GM18502 (cell line): ENCODE results near the gene CYP2W1.
A peak's percentile ranks its signal among the peaks of the same experiment; 100 is the strongest.
"Not testable (repeated sequence)": the region's sequence is repeated elsewhere in the genome, so short reads cannot be mapped to it uniquely, and the experiment has no call there.

Experiments
- ATAC-seq: cut with Tn5 transposase; IDR thresholded peaks from one replicate; pipeline ENCODE4 v1.9.1; 2021; ENCODE audit warnings: mild to moderate bottlenecking; ENCODE audit not compliant: unreplicated experiment, poor library complexity

CYP2W1 gene

DNA sequence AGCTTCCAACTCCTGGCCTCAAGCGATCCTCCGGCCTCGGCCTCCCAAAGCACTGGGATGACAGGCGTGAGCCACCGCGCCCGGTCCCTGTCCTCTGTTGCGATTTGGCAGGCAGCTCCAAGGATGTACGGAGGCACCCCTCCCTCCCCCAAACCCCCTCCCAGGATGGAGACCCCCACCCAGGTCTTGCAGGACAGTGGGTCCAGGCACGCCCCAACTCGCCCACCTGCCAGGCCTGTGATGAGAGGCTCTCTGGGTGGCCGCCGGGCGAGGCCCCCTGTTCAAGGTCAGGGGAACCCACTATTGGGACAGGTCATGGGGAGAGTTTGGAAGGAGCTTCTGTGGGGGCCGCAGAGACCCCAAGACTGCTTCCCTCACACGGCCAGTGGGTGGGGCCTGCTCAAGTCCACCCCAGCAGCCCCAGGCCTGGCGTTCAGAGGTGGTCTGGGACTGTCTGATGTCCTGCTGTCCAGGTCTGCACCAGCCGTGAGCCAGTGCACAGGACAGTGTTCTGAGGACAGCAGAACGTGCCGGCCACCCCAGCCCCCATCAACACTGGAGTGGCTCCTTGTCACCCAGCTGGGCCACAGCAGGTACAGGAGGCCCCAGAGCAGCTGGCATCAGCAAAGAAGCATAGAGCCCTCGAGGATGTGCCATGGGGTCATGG lies 31.0 kb upstream of the CYP2W1 start:
- no peak for ATAC-seq

DNA sequence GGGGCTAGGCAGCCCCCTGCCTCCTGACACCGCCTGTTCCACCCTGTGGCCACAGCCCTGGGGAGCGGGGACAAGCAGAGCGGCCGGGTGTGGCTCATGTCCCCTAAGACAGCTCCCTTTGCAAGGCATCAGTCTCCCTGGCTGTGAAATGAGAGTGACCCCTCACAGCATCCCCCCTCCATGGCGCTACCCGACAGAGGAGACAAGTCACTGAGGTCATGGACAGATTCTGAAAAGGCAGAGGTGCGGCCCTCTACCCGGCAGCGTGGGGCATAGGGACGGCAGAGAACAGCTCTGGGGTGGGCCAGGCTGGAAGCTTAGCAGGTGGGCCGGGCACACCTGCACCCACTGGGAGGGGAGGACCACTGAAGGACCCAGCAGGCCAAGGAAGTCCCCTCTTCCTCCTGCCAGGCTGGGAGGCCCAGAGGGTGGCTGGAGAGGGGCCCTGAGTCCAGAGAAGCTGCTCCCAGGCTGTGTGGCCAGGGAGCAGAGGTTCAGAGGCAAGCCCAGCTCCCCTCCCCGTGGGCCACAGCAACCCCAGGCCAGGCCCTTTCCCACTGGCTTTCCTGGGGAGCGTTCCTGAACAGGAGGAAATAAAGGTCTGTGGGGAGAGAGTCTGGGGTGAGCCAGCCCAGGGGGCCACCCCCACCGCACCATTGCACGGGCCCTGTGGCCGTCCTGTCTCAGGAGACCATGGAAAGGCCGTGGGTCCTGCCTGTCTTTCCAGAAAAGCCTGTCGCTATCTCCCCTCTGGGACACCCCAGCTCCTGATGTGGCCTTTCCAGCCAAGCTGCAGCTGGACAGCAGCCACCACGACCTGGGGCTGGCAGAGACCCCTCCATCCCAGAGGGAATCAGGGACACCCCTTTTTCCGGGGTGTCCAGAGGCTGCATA lies 30.2 kb upstream of the CYP2W1 start:
- ATAC-seq = no peak

DNA sequence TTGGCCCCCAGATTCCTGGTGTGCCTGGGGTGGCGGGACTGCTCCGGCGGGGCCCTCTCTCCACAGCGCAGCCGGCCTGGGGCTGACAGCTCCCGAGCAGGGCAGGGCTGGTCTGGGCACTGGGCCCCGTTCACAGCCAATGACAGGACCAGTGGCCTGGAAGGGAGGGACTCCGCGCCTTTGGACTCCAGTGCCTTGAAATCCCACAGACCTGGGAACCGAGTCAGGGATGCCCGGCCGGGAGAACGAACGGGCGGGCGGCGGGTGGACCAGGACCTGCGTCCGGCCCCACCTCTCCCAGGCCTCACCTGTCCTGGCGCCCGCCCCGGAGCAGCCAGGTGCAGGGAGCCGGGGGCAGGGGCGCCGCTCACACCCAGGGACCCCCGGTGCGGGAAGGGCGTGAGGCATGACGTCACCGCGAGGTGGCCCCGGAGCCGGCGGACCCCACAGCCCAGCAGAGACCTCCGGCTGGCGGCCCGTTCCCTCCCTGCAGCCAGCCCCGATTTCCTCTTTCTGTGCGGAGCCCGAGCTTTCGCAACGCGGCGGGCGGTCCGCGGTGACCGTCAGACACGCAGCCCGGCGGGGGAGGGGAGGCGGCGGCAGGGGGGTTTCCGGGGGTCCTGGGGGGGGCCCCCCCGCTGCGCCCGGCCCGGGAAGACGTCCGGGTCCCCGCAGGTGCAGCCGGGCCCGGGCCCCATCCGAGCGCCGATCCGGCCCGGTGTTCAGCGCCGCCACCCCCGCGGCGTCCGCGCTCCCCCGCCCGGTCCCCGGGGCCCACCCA lies 29.2 kb upstream of the CYP2W1 start:
- peak; percentile 22 for ATAC-seq

DNA sequence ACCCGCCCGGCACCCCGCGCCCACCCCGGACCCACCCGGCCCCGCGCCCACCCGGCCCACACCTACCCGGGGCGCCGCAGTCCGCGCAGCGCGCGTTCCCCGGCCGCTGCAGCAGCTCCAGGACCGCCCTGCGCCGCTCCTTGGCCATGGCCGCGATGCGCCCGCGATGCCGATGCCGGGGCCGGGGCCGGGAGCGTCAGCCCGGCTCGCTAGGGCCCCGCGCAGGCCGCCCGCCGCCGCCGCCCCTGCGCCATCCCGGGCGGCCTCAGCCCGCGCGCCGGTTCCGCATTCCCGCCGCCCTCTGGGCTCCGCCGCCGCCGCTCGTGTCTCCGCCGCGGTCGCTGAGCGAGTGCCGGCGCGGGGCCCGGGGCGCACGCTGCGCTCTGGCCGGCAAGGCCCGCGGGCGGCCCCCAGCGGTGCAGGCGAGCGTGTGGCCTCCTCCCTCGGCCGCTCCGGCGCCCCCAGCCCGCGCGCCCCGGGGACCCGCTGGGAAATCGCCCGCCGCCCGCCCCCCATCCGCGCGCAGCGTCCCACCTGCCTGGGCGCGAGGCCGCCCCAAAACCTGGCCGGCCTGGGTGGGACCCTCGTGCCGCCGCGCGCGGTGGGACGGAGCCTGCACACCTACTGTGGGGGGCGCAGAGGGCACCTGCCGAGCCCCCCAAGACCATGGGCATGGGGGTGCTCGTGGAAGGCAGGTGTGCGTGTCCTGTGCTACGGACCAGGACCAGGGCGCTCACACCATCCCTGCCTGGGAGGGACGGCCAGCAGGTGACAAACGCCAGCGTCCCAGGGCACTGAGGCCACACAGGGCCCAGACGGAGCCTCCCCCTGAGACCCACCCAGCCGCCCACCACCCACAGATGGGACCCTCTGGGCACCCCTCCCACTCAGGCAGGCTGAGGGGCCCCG lies 28.4 kb upstream of the CYP2W1 start, which contains the start of gene ADAP1:
Gene ADAP1 (minus strand): TSS at position 351 of the 909 bp plus-strand sequence. CDS start 203 bp downstream, at position 148.
- ATAC-seq = peak; percentile 41

DNA sequence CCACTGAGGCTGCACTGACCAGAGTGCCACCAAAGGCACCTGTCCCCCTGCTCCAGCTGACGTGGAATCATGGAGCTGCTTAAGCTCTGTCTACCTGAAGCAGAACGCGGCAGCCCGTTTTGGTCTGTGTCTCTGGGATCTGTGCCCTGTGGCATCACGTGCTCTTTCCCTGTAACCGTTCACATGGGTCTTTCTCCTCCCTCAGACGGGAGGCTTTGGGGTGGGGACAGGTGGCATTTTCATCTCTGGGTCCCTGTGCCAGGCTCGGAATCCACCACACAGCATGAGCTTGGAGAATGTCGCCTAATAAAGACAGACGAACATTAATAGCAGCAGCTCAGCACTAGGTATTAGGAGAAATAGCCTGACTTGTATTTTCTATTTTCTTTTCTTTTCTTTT lies 26.9 kb upstream of the CYP2W1 start:
- ATAC-seq = no peak

DNA sequence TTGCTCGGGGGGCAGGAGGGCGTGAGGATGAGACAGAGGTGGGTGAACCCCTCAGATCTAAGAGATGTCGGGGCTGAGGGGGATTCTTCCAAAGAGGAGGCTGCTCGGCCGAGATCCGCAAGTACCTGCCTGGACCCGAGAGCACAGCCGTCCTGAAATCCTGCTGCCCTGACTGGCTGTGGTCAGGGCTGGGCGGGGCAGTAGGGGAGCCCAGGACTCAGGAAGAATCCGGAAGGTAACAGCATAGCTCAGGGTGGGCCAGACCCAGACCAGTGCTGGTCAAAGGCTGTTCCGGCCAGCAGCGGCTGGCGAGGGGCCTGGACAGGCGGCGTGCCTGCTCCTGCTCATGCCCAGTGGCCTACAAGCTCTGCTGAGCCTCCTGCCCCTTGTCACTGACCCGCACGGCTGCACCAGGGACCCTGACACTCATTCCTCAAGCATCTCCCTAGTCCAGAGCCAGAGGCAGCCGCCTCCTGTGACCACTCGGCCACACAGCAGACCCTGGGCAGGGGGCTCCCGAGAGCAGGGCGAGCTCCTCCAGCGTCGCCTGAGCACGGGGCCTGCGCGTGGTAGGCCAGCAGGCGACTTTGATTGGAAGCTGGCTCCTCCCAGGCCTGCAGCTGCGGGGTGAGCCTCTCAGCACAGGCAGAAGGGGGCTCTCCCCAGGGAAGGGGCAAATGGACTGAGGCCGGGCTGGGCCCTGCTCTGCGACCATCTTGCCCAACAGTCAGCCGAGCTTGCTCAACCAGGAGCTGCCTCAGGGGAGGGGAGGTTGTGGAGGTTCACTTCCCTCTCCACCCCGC lies 25.4 kb upstream of the CYP2W1 start:
- ATAC-seq = no peak

DNA sequence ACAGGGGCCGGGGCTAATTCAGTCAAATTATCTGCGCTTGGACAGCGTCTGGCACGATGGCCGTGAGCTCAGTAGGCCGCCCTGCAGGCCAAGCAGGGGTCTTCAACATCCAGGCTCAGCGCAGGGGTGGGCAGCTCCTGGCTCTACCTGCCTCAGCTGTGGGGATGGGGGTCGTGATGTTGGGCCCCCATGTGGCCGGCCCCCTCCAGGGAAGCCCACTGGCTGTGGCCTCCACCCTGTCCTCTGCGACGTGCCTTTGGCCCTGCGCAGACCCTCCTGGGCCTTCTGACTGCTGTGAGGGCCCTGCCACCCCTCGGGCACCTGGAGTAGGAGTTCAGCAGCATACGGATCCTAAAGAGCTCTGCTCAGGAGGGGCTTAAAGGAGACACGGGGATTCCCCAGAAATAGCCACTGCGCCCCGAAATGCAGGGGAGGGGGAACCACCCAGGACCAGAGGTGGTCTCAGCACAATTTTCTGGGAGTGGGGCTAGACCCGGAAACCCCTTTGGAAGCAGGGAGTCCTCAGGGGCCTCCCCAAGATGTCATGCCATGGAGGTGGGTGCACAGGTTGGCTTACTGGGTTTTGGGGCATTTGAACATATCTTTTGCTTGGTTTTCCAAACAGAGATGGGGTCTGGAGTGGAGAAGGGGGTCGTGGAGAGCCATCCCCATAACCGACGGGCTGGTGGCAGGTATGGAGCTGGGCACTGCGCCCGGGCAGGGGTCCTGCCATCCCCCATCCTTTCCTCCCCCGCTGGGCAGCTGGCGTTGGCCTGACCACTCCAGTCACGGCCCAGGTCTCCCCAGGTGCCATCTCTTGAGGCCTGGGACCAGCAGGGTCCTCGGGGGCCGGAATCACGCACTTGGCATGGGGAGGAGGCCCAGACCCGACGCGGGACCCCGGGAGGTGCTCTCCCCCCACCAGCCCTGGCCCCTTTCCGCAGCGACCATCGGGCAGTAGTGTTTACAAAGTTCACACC lies 24.5 kb upstream of the CYP2W1 start:
- ATAC-seq = no peak

DNA sequence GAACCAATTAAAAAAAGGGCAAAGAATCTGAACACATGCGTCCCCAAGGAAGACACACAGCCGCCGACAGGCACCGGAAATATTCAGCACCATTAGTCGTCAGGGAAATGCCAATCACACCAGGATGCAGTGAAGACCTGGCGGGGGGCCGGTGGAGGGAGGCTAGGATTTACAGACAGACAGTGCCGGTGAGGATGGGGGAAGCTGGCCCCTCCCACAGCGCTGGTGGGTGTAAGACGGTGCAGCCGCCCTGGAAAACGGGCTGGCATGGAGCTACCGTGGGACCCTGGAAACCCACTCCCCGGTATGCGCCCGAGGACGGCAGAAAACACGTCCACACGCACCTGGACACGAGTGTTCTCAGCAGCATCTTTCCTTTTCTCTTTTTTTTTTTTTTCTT lies 23.7 kb upstream of the CYP2W1 start:
- ATAC-seq = no peak

DNA sequence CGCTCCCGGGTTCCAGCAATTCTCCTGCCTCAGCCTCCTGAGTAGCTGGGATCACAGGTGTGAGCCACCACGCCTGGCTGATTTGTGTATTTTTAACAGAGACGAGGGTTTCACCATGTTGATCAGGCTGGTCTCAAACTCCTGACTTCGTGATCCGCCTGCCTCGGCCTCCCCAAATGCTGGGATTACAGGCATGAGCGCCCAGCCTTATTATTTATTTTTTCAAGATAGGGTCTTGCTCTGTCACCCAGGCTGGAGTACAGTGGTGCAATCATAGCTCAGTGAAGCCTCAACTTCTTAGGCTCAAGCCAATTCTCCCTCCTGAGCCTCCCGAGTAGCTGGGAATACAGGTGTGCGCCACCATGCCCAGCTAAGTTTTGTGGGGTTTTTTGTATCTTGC lies 23.2 kb upstream of the CYP2W1 start:
- ATAC-seq = not testable (repeated sequence)

DNA sequence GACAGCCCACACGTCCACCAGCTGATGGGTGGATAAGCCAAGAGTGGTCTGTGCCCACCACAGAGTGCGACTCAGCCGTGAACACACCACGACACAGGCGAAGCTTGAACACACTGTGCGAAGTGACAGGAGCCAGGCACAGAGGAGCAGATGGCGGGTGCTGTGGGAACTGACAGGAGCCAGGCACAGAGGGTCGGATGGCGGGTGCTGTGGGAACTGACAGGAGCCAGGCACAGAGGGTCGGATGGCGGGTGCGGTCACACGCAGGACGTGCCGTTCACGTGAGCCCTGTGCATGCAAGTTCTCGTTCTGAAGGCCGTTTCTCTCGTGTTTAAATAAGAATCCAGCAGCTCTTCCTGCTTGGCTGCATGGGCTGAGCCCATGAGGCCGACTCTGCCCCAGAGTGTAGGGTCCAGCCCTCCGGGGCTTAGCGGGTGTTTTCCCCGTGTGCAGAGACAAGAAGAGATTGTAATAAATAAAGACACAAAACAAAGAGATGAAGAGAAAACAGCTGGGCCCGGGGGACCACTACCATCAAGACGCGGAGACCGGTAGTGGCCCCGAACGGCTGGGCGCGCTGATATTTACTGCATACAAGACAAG lies 22.6 kb upstream of the CYP2W1 start:
- no peak for ATAC-seq

DNA sequence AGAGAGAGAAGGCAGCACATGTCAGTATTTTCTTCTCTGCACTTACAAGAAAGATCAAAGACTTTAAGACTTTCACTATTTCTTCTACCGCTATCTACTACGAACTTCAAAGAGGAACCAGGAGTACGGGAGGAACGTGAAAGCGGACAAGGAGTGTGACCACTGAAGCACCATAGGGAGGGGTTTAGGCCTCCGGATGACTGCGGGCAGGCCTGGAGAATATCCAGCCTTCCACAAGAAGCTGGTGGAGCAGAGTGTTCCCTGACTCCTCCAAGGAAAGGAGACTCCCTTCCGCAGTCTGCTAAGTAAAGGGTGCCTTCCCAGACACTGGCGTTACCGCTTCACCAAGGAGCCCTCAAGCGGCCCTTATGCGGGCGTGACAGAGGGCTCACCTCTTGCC lies 22.0 kb upstream of the CYP2W1 start:
- not testable (repeated sequence) for ATAC-seq

DNA sequence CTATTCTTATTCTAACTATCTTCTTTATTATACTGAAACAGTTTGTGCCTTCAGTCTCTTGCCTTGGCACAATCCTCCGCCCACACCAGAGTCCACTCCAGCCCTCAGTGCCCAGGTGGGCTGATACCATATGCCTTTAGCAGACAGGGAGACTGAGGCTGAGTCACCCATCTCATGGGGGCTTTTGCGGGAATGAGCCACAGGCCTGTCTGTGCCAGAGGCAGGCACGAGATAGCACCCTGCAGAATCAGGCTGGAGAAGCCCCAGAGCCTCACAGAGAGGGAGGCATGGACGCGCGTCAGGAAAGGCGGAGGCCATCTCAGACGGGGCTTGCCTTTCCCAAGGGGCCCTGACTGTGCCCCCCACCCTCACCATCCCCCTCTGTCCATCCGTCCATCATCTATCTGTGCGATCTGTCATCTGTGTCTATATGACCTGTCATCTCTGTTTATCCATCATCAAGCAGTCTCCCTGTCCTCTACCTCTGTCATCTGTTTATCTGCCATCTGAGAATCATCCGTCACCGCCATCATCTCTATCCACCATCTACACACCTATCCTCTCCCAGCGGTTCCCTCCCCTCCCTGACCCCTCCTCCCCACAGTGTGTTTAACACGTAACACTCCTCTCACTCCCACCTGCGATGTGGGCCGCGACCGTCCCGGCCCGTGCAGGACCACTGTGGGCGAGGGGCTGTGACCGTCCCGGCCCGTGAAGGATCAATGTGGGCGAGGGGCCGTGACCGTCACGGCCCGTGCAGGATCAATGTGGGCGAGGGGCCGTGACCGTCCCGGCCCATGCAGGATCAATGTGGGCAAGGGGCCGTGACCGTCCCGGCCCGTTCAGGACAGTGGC lies 21.2 kb upstream of the CYP2W1 start:
- no peak for ATAC-seq

DNA sequence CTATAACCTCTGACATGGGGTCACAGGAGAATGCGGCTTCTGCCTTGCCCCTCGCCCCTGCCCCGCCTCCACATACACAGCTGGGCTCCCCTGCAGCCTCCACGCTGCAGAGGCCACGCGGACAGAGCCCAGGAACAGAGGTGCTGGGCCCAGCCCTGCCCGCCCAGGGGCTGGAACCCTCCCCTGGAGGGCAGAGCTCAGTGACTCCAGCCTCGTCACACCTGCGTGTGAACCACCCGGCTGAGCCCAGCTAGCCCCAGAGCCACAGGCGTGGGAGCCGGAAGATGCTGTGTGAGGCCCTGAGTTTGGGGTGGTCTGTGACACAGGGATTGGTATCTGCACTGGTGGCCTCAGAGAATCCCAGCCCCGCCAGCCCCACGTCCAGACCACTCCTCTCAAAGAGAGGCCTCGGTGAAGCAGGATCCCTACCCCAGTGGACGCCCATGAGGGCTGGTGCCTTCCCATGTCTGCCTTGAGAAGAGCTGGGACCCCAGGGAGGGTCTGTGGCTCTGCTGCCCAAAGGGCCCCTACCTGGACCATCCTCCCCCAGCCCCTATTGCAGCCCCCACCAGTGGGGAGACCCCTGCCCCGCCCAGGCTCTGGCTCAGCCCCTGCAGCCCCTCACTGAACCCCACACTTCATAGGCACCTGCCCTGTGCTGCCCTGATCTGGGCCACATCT lies 20.4 kb upstream of the CYP2W1 start:
- ATAC-seq = no peak

DNA sequence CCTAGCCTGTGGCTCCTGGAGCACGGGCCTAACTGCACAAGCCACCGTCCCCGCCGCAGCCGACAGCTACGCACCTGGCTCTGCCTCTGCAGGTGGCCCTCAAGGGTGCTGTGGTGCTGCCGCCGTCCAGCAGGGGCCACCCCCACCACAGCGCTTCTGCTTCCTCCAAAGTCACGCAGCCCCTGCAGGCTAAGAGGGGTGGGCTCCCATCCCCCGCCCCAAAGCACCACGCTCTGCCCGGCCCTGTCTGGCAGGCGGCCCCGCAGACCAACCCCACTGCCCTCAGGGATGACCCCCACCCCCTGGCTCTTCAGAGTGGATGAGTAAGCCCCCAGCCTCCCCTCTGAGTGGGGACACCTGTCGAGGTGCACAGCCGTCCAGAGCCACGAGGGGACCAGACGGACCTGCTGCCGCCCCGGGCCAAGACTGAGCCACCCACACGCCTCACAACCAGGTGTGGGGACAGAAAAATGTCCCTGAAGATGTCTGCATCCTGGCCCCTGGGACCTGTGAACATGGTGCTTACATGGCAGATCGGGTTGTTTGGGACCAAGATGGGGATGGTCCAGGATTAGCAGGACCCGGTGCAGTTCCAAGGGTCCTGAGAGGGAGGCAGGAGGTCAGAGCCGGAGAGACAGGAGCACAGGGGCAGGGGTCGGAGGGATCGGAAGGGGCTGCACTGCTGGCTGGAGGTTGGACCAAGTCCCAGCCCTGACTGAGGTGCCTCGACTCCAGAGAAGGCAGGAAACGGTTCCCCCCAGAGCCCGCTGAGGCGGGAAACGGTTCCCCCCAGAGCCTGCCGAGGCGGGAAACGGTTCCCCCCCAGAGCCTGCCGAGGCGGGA lies 19.5 kb upstream of the CYP2W1 start:
- no peak for ATAC-seq
